Stimulated activated CD4-positive, alpha-beta T cell treated with anti-CD3 and anti-CD28 coated beads, Interleukin-12 subunit alpha, Interleukin-12 subunit beta, amount 100 ng/mL, for 24 hours (primary cell): ENCODE measurements around the gene CLEC19A.

Experiments
- DNase-seq, 2 experiments: peaks; one replicate each; pipeline ENCODE4 v3.0.0-alpha.2; 2020; ENCODE audit warnings: low read depth in 2 of 2

Gene CLEC19A

DNA sequence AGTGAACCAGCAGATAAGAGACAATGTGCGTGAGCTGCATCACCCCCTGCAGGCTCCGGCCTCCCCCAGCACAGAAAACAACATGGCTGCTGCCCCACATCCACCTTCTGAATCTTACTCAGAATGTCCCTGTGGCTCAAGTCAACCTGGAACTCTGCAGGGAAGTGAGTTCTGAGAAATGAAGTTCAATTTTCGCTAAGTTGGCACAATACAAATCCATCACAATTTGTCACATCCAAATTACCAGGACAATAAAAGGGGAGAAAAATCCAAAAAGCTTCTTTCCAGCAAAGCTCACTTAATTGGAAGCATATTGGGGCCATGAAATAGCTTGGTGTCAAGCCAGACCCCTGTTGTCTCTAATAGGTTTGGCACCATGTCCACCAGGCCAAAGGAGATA lies 38.1 kb downstream of the CLEC19A start:
- no peak for DNase-seq

DNA sequence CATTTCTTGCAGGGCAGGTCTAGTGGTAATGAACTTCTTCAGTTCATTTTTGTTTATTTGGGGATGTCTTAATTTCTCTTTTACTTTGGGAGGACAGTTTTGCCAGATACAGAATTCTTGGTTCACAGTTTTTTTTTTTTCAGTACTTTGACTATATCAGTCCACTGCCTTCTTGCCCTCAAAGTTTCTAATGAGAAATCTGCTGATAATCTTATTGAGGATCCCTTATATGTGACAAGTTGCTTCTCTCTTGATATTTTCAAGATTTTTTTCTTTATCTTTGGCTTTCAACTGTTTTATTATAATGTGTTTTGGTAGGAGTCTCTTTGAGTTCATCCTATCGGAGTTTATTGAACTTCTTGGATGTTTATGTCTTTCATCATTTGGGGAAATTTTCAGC lies 42.8 kb downstream of the CLEC19A start:
- DNase-seq: no peak

DNA sequence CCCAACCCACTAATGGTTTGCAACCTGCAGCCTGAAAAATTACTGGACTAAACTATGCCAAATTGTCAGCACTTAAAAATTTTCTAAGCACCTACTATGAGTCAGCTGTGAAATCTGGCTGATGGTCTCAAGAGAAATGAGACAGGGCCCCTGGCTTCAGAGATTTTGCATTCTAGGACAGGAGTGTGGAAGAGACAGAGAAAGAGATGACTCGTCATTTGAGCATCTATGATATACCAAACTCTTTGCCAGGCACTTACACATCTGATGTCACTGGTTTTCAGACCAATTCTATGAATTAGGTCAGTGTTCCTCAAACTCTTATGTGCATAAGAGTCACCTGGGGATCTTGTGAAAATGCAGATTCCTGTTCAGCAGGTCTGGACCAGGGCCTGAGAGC lies 44.4 kb downstream of the CLEC19A start:
- no peak for DNase-seq

DNA sequence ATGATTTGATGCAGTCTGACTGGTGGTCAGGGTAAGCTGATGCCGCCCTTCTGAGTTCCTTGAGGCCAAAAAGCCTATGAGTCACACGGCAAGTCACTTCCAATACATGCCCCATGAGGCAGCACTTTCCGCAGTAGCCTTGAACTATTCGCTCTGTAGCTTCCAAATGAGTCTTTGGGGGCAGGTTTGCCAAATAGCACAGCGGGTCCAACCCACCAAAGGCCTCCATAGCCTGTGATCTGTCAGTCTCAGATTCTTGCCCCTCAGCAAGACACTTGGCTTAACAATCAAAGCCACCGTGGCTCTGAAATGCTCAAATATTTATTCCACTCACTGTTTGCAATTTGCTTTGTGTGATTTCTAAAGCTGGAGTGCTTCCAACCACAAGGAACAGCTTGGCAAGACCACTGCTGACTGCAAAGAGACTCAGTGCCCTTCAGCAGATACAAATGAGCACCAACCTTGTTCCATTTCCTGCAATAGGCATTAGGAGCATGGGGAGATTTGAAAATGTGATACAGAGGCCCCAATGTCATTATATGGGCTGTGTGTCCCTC lies 45.4 kb downstream of the CLEC19A start:
- no peak for DNase-seq

DNA sequence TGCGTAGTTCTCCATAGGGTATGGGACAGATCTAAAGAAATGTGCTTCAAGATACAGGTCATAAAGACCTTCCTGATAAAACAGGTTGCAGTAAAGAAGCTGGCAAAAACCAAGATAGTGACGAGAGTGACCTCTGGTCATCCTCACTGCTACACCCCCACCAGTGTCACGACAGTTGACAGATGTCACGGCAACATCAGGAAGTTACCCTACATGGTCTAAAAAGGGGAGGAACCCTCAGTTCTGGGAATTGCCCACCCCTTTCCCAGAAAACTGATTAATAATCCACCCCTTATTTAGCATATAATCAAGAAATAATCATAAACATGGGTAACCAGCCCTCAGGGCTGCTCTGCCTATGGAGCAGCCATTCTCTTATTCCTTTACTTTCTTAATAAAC lies 46.3 kb downstream of the CLEC19A start:
- DNase-seq: no peak

DNA sequence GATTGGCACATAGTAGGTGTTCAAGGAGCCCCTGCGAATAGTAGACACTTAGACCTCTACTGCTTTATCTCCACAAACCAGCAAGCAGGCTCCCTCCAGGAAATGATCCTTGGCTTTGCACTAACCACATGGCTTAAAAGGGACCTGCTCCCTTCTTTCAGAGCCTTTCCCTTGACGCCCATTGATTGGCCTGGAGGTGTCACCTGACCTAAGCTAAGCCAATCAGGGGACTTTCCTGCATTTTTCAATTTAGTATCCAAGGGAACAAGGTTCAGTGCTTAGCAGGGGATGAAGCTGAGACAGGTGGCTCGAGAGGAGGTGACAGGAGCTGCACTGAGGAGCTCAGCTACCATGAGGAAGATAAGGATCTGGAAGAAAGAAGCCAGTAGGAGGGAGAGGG lies 52.8 kb downstream of the CLEC19A start:
- DNase-seq: no peak

DNA sequence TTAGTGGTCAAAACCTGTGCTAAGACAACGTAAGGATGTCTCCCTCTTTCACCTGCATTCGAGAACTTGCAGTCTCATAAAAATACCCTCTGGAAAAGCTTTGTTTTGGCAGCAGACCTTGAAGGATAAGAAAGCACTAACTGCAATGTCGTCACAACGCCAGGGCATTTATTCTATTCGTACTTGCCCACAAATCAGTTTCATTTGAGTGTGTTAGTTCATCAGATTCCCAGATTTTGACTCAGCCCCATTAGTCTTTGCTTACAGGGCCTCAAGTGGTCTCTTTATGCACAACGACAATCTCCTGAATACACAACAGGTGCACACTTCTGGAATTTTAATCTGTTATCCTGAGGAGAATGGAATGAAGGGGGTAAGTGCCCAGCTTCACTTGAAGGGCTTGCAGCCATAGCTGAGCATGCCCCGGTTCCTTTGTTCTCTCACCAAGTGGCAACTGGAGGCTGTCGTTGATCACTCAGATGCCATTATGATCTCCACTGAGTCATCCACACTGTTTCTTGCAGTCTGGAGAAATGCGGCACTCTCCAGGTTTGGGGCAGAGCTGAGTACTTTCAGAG lies 58.8 kb downstream of the CLEC19A start:
- DNase-seq: no peak

DNA sequence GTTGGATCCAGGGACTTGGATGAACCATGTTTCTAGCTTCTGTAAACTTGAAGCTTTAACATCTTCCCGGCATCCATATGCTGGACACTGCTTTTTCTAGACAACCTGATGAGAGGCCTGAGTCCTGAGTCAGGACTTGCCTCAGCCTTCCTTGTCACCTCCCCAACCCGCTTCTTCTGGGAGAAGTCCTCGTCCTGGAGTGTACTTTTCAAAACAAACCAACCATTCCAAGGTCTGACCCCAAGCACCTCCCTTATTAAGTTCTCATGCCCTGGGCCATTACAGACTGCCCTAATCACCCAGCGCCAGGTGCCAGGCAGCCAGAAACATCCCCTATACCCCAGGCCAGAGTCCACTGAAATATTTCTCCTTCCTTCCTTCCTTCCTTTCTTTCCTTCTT lies 59.4 kb downstream of the CLEC19A start:
- DNase-seq: no peak

DNA sequence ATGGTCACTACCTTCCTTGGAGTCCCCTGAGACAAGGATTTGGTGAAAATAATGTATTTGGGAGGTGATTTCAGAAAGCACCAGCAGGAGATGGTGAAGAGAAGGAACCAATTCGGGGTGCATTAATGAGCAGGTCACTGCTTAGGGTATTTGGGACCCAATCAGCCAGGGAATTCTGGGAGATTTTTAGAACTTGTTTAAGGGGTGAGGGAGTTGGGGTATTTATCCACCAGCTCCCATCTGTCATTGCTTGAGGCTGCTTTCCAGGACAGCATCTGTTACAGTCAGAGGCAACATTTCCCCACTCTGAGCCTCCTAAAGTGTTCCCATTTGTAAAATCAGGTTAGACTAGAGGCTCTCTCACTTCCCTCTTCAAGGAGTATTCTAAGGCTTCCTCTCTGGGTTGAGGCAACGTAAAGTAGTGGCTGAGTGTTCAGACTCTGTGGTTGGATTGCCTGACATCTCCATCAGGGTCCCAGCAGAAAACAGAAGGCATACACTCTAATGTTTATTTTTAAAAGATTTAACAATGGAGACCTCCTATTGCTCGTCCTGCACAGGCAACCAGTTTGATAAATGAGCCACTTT lies 60.9 kb downstream of the CLEC19A start:
- DNase-seq: no peak

DNA sequence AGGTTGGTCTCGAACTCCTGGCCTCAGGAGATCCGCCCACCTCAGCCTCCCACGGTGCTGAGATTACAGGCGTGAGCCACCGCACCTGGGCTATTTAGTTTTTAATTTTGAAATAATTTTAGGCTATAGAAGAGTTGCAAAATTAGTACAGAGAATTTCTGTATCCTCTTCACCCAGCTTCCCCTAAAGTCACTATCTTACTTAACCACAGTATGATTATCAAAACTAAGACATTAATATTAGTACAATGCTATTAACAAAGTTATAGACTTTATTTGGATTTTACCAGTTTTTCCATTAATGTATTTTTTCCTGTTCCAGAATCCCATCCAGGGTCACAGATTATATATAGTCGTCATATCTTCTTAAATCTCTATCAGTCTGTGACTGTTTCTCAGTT lies 62.6 kb downstream of the CLEC19A start:
- DNase-seq: no peak

DNA sequence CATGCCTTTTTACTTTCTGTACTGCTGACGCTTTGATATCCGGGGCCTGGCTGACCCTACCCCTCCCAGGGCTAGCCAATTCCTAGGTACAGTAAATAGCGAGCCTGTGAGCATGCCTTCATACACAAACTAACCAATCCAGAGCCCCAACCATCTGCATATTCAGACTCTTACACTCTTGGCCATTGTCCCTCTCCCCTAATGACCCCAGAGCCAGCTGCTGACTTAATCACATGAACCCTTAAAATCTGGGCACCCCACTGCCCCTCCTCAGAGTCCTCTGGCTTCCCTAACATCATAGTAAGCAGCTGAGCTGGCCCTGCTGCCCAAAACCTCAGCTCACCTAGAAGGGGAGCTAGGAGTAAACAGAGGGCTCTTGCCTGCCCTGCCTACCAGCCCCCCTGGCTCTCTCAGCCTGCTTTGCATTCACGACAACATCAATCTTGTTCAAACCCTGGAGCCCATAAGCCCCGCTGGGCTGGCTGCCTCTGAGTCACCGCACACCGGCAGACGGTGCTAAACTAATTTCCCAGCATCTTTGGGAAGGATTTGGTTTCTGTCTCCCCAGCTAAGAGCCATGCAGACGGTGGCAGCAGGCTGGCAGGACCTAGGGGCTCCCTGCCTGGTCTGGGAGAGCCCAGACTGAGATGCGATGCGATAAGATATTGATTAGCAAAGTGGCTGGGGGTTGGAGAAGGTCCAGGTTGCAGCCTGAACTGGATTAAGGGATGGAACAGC lies 63.2 kb downstream of the CLEC19A start:
- DNase-seq: no peak

DNA sequence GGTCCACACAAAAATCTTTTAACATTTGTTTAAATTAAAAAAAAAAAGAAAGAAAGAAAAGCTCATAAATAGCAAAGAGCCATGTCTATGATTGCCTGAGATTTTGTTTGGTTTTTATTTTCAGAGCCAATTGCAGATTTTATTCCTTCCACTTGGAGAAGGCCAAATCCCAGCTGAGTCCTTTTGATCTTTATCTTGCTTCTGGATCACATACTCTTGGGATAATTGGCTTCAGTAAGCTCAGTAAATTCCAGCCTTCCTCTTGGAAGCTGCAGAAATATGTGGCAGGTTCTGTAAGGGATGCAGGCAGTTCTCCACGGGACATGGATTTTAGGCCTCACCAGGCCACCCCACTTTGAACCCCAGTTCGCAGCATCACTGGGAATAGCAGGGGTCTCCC lies 68.8 kb downstream of the CLEC19A start:
- no peak for DNase-seq

DNA sequence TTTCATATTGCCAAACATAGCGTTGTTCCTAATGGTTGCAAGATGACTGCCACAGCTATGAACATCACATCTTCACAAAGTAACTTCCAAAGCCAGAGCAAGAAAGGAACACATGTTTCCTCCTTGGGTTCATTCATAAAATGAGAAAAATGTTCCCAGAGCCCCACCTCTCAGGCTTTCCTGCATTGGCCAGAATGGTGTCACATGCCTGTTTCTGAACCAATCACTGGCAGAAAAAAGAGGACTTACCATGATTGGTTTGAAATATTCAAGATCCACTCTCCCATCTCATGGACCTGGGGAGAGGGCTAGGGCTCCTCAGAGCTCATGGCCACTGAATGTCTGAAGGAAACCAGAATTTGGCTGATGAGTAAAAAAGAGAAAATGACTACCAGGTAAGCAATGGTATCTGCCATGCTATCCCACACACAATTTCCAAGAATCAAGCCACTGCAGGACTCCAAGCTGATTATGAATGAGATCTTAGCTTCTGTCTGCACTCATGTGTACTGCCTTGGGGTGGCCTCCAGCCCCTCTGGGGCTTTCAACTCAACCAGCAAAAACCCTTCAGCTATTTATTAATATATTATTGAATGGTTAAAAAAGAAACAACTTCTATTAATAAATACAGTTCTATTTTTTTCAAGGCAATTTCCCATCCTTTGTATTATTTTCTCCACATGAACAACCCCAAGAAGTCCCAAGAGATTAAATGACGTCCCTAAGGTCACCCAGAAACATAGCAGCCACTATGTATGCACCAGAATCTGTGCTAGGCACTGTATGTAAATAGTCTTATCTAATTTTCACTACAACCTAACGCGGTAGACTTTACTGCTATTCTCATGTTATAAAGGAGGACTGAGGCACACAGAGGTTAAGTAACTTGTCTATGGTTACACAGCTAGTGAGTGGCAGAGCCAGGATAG lies 70.8 kb downstream of the CLEC19A start:
- no peak for DNase-seq

DNA sequence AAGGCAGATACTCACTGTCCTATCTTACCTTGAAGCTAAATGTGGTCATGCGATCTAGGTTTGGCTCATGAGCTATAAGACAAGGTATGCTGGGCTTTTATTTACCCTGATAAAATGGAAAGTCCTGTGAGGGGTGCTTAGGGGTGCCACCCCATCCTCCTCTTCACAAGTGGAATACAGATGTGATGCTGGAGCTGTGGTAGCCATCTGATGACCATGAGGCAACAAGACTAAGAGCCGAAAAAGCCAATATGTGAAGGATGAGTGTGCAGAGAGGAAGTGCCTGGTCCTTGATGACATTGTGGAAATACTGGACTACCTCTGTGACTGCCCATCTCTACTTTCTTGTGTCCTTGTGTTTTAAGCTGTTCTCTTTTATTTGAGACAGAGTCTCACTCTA lies 74.0 kb downstream of the CLEC19A start:
- DNase-seq: no peak
